OCI-M2 (cell line): ENCODE results near the gene CDC37L1.

ENCODE experiments used
- DNase-seq: peaks from one replicate; lab custom pipeline; 2025; ENCODE audit not compliant: unreplicated experiment; lab: John Stamatoyannopoulos, UW

CDC37L1 gene

GRCh38 chr9:4668604-4669003 lies 10.8 kb upstream of the CDC37L1 start:
- DNase-seq: no peak

GRCh38 chr9:4669890-4670289 lies 9.5 kb upstream of the CDC37L1 start:
- no peak for DNase-seq

GRCh38 chr9:4670591-4670990 lies 8.8 kb upstream of the CDC37L1 start:
- no peak for DNase-seq

GRCh38 chr9:4671737-4672136 lies 7.6 kb upstream of the CDC37L1 start:
- no peak for DNase-seq

GRCh38 chr9:4674783-4675182 lies 4.6 kb upstream of the CDC37L1 start:
- DNase-seq: no peak

- DNase-seq: no peak
Observed at GRCh38 chr9:4677392-4677791, 2.0 kb upstream of the CDC37L1 start.

GRCh38 chr9:4678679-4679267 lies 596 bp upstream of the CDC37L1 start:
- DNase-seq: no peak

GRCh38 chr9:4680173-4680525 lies 780 bp downstream of the CDC37L1 start:
- no peak for DNase-seq

GRCh38 chr9:4680750-4681149 lies 1.4 kb downstream of the CDC37L1 start:
- no peak for DNase-seq

- DNase-seq: no peak
Observed at GRCh38 chr9:4684820-4685219, 5.5 kb downstream of the CDC37L1 start.

- DNase-seq: no peak
Observed at GRCh38 chr9:4686112-4686511, 6.7 kb downstream of the CDC37L1 start.

- no peak for DNase-seq
Observed at GRCh38 chr9:4686584-4686983, 7.2 kb downstream of the CDC37L1 start.

- no peak for DNase-seq
Observed at GRCh38 chr9:4689021-4689420, 9.7 kb downstream of the CDC37L1 start.

- no peak for DNase-seq
Observed at GRCh38 chr9:4689687-4690104, 10.3 kb downstream of the CDC37L1 start.

- DNase-seq: no peak
Observed at GRCh38 chr9:4690144-4690543, 10.8 kb downstream of the CDC37L1 start.

- no peak for DNase-seq
Observed at GRCh38 chr9:4691795-4692194, 12.4 kb downstream of the CDC37L1 start.

- no peak for DNase-seq
Observed at GRCh38 chr9:4700091-4700490, 20.7 kb downstream of the CDC37L1 start.

GRCh38 chr9:4700932-4701331 lies 21.6 kb downstream of the CDC37L1 start:
- DNase-seq: no peak

GRCh38 chr9:4701526-4701925 lies 22.2 kb downstream of the CDC37L1 start:
- no peak for DNase-seq

- no peak for DNase-seq
Observed at GRCh38 chr9:4704129-4704528, 24.8 kb downstream of the CDC37L1 start.

GRCh38 chr9:4706021-4706420 lies 26.7 kb downstream of the CDC37L1 start:
- DNase-seq: no peak

- no peak for DNase-seq
Observed at GRCh38 chr9:4706971-4707622, 27.7 kb downstream of the CDC37L1 start.

GRCh38 chr9:4709380-4709779 lies 30.0 kb downstream of the CDC37L1 start:
- DNase-seq: no peak
